GM21526 (cell line): Measurements from ENCODE around the gene TRAF3IP1.
"Not testable (repeated sequence)": the region's sequence is repeated elsewhere in the genome, so short reads cannot be mapped to it uniquely, and the experiment has no call there.

Experiments
- ATAC-seq: cut with Tn5 transposase; IDR thresholded peaks from one replicate; pipeline ENCODE4 v1.9.1; 2021; ENCODE audit warnings: moderate library complexity; ENCODE audit not compliant: unreplicated experiment, low FRiP score

The TRAF3IP1 gene

GRCh38 chr2:238372277-238372676 lies 52.0 kb downstream of the TRAF3IP1 start:
- ATAC-seq: not testable (repeated sequence)

- ATAC-seq: no peak
Measured at GRCh38 chr2:238376884-238377391, 56.6 kb downstream of the TRAF3IP1 start.

GRCh38 chr2:238378230-238379095 lies 58.1 kb downstream of the TRAF3IP1 start:
- no peak for ATAC-seq

GRCh38 chr2:238379096-238379810 lies 58.9 kb downstream of the TRAF3IP1 start:
- ATAC-seq: no peak

- ATAC-seq: no peak
Measured at GRCh38 chr2:238380336-238380735, 60.0 kb downstream of the TRAF3IP1 start.

GRCh38 chr2:238380785-238381184 lies 60.5 kb downstream of the TRAF3IP1 start:
- no peak for ATAC-seq

GRCh38 chr2:238381341-238382115 lies 61.2 kb downstream of the TRAF3IP1 start:
- no peak for ATAC-seq

GRCh38 chr2:238382381-238382781 lies 62.1 kb downstream of the TRAF3IP1 start:
- ATAC-seq: no peak

- ATAC-seq: no peak
Measured at GRCh38 chr2:238383135-238383534, 62.8 kb downstream of the TRAF3IP1 start.

- no peak for ATAC-seq
Measured at GRCh38 chr2:238383743-238384380, 63.5 kb downstream of the TRAF3IP1 start.

GRCh38 chr2:238387332-238387731 lies 67.0 kb downstream of the TRAF3IP1 start:
- ATAC-seq: no peak

GRCh38 chr2:238388794-238389193 lies 68.5 kb downstream of the TRAF3IP1 start:
- no peak for ATAC-seq

- no peak for ATAC-seq
Measured at GRCh38 chr2:238389988-238390589, 69.8 kb downstream of the TRAF3IP1 start.

GRCh38 chr2:238391042-238391689 lies 70.8 kb downstream of the TRAF3IP1 start:
- ATAC-seq: no peak

- ATAC-seq: no peak
Measured at GRCh38 chr2:238396663-238397062, 76.3 kb downstream of the TRAF3IP1 start.

- ATAC-seq: no peak
Measured at GRCh38 chr2:238397356-238397755, 77.0 kb downstream of the TRAF3IP1 start.

GRCh38 chr2:238398577-238398976 lies 78.3 kb downstream of the TRAF3IP1 start:
- ATAC-seq: no peak

- ATAC-seq: no peak
Measured at GRCh38 chr2:238399094-238399493, 78.8 kb downstream of the TRAF3IP1 start.

GRCh38 chr2:238401551-238401950 lies 81.2 kb downstream of the TRAF3IP1 start:
- ATAC-seq: no peak
